Skin epidermis (tissue), 12 donors: Measurements from ENCODE around the gene ROR2.
A peak's percentile ranks its signal among the peaks of the same experiment; 100 is the strongest.

Source experiments
- H3K27ac ChIP-seq, 21 experiments: fragments of 200-600 bp; sonication (generic) in 11 of 21; one replicate each; pipeline ENCODE4 v1.5.0; 2020; ENCODE audit warnings: mild to moderate bottlenecking in 3 of 21, inconsistent platforms in 2 of 21, moderate library complexity in 2 of 21
- H3K4me3 ChIP-seq, 7 experiments: fragments of 200-600 bp; sonication (generic) in 2 of 7; one replicate each; pipeline ENCODE4 v1.5.0; 2020; ENCODE audit warnings: inconsistent platforms in 2 of 7, mild to moderate bottlenecking in 2 of 7, moderate library complexity in 1 of 7

The ROR2 gene

DNA sequence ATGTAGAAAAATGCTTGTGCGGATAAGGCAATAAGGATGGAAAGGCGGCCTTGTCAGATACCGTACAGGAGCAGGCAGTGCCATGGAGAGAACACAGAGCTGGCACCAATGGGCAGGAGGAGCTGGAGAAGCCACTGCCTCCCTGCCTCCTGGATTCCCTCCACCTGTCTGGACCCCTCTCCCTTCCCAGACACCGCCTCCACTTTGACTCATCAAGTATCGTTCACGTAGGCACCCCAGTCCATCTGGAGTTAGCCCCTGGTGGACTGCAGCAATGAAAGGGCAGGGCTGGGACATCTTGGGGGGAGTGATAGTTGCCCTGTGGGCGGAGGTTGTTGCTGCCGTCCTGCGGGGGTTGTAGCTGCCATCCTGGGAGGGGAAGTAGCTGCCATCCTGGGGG, 232.0 kb downstream of the ROR2 start:
- no peak overlapping the region for H3K4me3 ChIP-seq
- no peak overlapping the region for H3K27ac ChIP-seq

DNA sequence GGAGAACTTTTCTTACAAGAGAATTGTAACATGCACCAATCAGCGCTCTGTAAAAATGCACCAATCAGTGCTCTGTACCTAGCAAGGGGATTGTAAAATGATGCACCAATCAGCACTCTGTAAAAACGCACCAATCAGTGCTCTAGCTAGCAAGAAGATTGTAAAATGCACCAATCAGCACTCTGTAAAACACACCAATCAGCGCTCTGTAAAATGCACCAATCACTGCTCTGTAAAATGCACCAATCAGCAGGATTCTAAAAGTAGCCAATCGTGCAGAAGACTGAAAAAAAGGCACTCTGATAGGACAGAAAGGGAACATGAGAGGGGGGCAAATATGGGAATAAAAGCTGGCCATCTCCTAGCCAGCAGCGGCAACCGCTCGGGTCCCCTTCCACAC, 233.2 kb downstream of the ROR2 start:
- Histone ChIP-seq H3K4me3 (no peak overlapping the region), H3K27ac (no peak overlapping the region)

DNA sequence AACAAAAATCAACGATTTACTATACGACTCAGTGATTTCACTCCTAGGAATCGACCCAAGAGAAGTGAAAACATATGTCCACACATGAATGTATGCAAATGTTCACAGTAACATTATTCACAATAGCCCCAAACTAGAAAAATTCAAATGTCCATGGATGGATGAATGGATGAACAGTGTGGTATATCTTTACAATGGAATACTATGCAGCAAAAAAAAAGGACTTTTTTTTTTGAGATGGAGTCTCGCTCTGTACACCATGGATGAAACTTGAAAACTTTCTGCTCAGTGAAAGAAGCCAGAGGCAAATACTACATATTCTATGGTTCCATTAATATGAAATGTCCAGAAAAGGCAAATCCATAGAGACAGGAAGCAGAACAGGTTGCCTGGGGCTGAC, 233.8 kb downstream of the ROR2 start:
- H3K27ac ChIP-seq = no peak overlapping the region
- H3K4me3 ChIP-seq = no peak overlapping the region

DNA sequence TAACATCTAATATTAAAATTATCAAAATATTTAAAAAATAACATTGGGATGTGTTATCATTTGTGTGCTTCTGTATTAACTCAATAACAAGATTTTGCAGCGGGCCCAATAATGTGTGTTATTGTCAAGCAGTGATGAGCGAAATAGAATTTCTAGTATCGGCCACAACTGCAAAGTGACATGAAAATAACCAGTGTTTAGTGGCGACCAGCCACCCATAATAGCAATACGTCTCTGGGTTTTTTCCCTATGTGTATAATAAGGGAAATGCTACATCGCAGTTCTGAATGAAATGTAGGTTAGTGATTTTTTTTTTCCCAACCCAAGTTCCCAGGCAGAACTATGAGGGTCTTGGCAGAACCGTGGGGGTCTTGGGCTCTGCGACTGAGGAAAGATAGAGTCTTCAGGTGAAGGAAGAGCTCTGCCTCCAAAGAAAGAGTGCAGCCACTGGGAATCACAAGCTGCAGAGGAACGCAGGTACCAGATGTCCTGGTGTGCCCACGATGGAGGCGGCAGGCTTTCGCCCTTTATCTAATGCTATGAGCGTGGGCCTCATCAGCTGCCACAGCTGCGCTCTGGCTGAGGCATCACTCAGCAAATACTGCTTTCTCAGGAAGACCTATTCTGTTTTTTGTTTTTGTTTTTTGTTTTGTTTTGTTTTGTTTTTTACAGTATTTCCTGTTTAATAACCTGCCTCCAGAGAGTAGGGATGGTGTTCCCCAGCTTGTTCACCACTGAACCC, 235.0 kb downstream of the ROR2 start:
- no peak overlapping the region for H3K27ac ChIP-seq
- H3K4me3 ChIP-seq = peak overlapping the region in 1 of 7 experiments; percentile 31

DNA sequence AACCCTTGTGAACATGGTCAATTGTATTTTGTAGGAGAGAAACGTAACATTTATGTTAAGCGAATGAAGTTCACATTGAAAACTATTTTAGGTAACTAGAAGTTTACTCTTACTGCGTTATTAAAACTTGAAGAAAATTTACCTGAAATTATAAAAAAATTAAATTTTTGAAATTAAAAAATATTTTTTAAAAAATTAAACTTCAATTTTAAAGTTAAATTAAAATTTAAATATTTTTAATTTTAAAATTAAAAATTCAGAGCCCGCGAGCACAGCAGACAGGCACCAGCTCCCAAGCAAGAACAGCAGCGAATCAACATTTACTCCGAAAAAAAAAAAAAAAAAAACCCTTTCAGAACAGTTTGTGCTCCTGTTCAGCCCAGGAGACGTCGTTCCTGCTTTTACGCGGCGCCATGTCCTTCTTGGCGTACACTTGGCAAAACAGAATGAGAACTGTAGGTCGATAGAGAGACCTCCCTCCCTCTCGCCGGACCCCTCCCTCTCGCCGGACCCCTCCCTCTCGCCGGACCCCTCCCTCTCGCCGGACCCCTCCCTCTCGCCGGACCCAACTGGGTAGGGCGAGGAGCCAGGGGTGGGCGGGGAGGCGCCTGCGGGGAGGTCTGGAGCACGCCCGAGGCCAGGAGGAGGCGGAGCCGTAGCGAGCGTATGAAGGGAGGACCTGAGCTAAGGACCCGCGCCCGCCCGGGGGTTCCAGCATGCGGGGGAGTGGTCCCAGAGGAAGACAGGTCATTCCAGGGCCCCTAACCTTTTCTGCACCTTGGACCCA, 235.8 kb downstream of the ROR2 start:
- Histone ChIP-seq H3K4me3 (peak overlapping the region in 6 of 7 experiments; percentile 17 to 31 (median 22)), H3K27ac (peak overlapping the region in 1 of 21 experiments; percentile 52)

DNA sequence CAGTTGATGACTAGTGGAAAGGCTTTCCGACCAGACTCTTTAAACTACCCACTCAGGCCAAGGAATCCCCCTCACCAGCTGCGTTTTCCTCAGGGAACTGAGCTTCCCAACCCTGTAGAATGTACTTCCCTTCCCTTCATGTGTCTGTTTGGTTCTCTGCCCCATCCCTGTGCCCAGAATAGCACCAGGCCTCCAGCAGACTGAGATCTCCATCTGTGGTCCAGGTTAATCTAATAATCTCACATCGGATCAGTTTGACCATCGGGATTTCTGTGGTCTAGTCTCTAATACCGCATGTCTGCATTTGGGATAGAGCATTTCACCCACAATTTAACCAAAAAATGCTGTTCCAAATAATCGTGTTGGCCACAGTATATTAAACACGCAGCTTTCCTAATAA, 237.2 kb downstream of the ROR2 start:
- peak overlapping the region in 3 of 21 experiments; percentile 21 to 60 (median 25) for H3K27ac ChIP-seq
- no peak overlapping the region for H3K4me3 ChIP-seq

DNA sequence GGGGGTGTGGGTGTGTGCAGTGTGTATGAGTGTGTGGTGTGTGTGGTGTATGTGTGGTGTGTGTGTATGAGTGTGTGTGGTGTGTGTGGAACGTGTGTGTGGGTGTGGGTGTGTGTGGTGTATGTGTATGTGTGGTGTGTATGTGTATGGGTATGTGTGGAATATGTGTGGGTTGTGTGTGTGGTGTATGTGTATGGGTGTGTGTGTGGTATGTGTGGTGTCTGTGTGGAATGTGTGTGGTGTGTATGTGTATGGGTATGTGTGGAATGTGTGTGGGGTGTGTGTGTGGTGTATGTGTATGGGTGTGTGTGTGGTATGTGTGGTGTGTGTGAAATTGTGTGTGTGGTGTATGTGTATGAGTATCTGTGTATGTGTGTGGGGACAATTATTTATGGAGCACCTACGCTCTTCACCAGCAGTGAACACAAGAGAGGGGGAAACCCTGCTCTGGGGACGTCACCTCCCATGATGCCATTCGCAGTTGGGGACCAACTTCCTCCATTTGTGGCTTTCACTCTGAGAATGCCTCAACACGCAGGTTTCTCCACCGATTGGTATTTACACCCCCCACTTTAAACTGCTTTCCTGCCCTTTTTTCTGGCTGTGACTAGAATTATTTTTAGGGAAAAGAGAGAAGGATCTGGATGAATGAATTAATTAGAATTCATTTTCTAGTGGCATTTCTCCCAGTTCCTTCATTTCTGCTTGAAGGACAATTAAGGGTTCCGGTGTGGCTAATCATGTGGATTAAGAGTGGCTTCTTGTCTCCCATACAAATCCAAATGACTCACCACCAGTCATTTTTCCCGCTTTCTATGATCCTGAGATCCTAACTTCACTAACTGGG, 238.1 kb downstream of the ROR2 start:
- Histone ChIP-seq H3K4me3 (no peak overlapping the region), H3K27ac (peak overlapping the region in 2 of 21 experiments; percentile 25 to 60)

DNA sequence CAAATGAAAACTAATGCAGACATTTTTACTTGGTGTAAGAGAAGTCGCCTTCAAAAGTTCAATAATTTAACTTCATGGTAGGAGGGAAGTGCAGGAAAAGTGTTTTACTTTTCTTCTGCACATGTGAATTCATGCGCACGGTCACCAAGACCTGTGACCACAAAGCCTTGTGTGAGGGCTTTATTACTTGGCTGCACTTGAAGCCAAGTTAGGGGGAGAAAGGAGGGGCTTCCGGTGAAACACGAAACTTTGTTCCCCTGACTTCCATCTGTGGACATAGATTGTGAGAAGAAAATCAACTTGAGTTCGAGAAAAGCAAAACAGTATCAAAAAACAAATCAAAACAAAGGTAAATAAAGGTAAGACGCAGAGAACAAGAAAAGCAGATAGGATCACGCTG, 239.9 kb downstream of the ROR2 start:
- no peak overlapping the region for H3K27ac ChIP-seq
- H3K4me3 ChIP-seq = no peak overlapping the region

DNA sequence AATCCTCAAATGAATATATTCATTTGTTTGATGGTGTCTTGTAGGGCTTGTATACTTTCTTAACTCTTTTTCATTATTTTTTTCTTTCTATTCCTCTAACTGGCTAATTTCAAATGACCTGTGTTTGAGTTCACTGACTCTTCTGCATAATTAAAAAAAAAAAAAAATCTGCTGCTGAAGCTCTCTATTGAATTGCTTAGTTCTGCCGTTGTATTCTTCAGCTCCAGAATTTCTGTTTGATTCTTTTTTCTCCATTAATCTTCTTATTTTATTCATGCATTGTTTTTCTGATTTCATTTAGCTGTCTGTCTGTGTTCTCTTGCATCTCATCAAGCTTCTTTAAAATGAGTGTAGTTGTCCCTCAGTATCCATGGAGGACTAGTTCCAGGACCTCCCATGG, 244.6 kb downstream of the ROR2 start:
- no peak overlapping the region for H3K27ac ChIP-seq
- H3K4me3 ChIP-seq = no peak overlapping the region

DNA sequence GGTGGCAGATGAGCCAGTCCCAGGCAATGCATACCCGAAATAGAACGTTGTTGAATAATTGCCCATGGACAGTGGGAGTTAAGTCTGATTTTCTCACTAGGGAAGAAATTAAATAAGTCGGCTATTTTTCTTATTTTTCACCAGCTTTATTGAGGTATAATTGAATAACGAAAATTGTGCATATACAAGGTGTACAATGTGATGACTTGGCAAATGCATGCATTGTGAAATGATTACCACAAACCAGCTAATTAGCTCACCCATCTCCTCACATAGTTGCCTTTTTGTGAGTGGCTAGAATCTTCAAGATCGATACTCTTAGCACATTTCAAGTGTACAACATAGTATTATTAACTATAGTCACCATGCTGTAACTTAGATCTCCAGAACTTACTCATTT, 249.6 kb downstream of the ROR2 start:
- H3K27ac ChIP-seq = no peak overlapping the region
- H3K4me3 ChIP-seq = no peak overlapping the region

DNA sequence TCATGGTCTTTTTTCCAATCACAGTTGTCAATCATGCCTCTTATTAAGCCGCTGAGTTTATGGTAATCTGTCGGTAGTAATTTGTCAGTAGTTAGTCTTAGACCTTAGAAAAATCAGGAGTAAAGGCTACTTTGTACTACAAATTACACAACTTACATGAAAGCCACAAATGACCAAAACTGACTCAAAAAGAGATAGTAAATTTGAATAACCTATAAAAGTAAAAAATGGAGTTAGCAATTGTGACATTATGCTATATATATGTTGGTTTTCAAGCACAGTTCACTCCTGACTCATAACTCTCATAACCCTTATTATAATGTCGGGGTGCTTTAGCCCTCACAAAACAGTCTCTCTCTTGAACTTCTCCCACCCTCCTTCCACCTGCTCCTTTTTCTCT, 251.8 kb downstream of the ROR2 start:
- no peak overlapping the region for H3K4me3 ChIP-seq
- H3K27ac ChIP-seq = no peak overlapping the region

DNA sequence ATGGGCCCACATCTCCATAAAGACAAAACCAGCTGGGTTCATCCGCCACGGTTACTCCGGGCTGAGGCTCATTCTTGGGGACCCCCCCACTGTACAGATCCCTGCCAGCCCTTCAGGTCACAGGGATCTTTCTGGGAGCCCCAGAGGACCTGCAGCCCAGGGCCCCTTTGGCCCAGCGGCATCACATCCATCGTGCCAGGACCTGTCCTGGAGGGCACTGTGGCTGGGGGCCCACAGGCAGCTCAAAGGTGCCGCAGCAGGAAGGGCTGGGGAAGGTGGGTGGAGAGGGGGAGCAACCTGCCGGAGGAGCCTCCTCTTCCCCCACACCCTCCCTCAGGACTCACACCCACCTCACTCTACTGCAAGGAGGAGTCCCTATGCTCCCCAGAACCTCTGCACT, 252.8 kb downstream of the ROR2 start:
- H3K27ac ChIP-seq = no peak overlapping the region
- no peak overlapping the region for H3K4me3 ChIP-seq

DNA sequence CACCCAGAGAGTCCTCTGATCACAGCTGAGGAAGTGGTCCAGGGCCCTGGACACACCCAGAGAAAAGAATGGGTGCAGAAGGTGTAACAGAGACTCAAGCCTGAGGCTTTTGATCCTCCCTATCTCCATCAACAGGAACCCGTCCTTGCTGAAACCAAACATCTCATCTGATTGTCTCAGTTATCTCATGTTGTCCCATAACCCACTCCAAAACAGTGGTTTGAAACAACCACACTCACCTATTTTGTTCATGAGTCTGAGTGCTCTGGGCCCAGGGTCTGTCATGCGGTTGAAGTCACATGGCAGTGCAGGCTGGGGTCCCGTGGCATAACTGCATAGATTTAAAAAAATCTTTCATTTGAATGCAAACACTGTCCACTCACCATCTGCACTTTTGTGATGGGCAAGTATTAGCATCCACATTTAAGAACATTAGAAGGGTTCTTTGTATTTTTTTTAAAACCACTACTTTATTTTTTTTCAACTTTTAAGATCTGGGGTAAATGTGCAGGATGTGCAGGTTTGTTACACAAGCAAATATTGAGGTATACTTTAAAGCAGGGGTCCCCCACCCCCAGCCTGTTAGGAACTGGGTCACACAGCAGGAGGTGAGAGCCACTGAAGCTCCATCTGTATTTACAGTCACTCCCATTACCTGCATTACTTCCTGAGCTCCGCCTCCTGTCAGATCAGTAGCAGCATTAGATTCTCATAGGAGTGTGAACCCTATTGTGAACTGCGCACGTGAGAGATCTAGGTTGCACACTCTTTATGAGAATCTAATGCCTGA, 255.8 kb downstream of the ROR2 start:
- Histone ChIP-seq H3K4me3 (no peak overlapping the region), H3K27ac (no peak overlapping the region)

DNA sequence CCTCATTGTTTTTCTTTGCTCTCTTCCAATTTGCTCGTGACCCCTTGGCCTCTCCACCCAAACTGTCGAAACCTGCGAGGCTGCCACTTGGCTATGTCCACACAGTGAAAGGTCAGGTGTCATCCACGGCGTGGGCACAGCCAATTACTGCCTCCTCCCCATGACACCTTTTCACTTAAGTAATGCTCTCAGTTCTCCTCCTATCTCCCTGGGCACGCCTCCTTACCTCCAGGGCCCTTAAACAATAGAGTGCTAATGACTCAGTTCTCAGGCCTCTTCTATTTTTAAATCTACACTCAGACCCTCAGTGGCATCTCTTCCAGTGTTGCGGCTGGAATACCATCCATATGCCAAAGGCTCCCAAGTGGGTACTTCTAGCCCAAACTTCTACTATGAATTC, 256.8 kb downstream of the ROR2 start:
- Histone ChIP-seq H3K27ac (no peak overlapping the region), H3K4me3 (no peak overlapping the region)

DNA sequence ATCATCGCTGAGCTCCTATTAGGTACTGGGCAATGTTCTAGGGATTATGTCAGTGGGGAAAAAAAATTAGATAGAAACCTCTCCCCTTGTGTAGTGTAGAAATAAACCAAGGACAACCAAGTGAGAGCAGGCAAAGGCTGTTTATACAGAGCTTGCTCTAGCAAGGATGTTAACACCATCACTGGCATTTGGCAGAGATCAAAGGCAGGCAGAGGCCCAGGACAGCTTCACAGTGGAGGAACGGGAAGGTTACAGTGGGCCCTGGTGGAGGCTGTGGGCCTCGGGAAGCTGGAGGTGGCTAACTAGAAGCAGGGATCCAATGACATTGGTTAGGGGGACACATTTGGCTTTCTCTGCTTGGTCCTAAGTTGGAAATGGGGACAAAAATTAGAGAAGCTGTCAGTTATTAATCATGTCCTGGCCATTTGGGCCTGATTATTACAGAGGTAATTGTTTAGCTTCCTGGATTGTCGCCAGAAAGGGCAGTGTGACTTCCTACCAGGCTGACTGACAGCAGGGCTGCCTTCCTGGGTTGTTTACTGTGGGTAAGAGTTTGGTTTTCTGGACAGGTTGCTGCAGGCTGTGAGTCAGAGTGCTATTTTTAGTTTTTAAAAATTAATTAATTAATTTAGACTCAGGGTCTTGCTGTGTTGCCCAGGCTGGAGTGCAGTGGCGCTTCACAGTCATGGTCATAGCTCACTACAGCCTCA, 259.3 kb downstream of the ROR2 start:
- Histone ChIP-seq H3K27ac (no peak overlapping the region), H3K4me3 (no peak overlapping the region)

DNA sequence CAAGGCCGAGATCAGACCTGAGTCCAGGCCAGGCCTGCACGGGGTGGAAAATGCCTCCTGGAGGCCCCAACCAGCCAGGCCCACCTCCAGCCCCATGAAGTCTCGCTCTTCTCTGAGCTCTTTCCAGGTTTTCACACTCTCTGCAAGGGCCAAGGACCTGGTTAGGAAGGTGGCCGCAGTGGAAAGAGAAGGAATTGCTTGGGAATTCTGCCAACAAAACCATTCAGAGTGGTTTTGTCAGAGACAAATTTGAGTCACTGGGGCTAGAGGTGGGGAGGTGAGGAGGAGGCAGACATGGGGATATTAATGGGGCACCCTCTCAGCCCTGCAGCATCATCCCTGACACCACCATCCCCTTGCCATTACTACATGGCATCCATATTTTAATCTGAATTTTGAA, 261.0 kb downstream of the ROR2 start:
- H3K4me3 ChIP-seq = no peak overlapping the region
- no peak overlapping the region for H3K27ac ChIP-seq

DNA sequence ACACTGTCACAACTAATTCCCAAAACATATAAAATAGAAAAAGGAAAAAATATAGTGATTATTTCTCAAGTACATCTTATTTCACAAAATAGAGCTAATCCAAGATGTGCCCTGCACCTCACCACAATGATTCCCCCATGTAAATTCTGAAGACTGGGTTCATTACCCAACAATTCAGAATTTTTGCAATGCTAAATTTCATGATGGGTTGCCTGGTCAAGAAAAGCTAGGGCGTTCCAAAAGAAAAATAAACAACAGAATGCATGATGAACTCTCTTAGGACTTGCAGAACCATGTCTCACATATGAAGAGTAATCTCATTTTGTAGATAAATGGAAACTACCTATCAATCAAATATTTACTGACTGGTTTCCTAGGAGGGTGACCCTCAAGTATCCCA, 266.8 kb downstream of the ROR2 start:
- H3K4me3 ChIP-seq = no peak overlapping the region
- no peak overlapping the region for H3K27ac ChIP-seq

DNA sequence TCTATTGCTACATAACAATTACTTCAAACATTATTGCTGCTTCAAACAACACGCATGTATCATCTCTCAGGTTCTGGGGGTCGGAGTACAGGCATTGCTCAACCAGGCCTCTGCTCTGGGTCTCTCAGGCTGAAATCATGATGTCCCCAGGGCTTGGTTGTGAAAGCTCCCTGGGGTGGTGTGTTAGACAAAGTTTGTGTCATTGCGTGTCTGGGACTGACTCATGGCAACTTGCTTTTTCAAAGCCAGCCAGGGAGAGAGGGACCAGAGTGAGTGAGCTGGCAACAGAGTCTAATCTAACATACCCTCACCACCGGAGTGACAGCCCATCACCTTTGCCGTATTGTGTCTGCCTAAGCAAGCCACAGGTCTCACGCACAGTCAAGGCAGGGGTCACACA, 267.2 kb downstream of the ROR2 start:
- Histone ChIP-seq H3K4me3 (no peak overlapping the region), H3K27ac (no peak overlapping the region)
